OCI-LY3 (cell line): ENCODE measurements around the gene CSN2.

Source experiments
- CTCF ChIP-seq: fragments of 200-600, 300-600 bp; sonication (generic); IDR thresholded peaks from 2 replicates; pipeline ENCODE4 v1.5.1; 2014; ENCODE audit warnings: antibody characterized with exemption, low read length, low read depth
- EZH2phosphoT487 ChIP-seq: fragments of 200-600 bp; shearing (Covaris generic); IDR thresholded peaks from 2 replicates; pipeline ENCODE4 v1.6.1; 2018; ENCODE audit warnings: antibody characterized with exemption, mixed run types, low read depth

- TF ChIP-seq CTCF (no peak), EZH2phosphoT487 (no peak)
These were observed 44.7 kb downstream of the CSN2 start for GRCh38 chr4:69920874-69921273.
